C1 segment of cervical spinal cord (tissue), 14 donors: ENCODE measurements around the gene SLC38A8.

Experiments
- DNase-seq, 14 donors: peaks; one replicate each; lab custom pipeline; 2025; lab: John Stamatoyannopoulos, UW

The SLC38A8 gene

GRCh38 chr16:83971165-83972130 lies 71.1 kb downstream of the SLC38A8 start:
- no peak for DNase-seq

DNA sequence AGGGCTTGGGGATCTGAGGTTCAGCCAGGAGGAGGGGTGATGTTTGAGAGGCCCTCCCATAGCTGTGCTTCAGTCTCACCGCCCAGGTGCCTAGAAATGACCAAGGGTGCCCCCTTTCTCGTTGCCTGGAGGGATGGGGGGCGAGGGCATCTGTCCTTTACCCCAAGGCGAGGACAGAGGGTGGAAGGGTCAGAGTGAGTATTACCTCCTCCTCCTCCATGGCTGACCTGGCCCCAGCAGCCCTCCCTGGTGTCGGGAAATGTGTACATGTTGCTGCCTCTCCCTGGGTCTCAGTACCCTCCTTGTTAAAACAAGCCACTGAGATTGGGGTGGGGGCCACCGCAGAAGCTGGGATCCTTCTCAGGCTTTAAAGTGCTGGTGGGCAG lies 72.2 kb downstream of the SLC38A8 start:
- DNase-seq, result no peak

GRCh38 chr16:83969771-83970429 lies 72.7 kb downstream of the SLC38A8 start:
- no peak for DNase-seq

DNA sequence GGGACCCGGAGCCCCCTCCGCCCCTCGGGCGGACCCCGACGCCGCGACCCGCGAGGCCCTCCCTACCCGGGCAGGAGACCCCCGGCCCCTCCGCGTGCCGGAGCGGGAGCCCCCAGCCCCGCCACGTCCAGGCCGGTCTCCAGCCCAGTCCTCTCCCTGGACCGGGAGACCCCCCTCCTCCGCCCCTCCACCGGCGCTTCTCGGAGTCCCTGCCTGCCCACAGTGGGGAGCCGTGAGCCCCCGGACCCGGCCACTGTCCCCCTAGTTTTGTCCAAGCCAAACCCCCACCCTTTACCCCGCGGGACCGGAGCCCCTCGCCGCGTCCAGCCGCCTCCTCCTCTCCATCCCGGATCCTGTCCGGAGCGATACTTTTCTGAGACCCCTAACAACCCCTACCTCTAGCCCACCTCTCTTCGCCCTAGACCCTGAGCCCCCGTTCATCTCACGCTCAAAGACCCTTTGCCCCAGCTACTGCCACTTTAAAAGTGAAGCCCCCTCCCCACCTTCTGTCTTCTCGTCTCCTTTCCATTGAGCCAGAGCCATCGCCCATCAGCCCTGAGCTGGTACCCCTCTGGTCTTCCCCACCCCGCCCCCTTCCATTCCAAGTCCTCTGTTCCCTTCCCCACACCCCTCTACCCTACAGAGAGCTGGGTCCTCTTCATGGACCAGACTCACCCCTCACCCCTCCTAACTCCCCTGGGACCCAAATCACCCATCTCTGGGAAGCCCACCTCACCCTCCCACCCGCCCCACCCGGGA lies 73.5 kb downstream of the SLC38A8 start:
- DNase-seq, result no peak

DNA sequence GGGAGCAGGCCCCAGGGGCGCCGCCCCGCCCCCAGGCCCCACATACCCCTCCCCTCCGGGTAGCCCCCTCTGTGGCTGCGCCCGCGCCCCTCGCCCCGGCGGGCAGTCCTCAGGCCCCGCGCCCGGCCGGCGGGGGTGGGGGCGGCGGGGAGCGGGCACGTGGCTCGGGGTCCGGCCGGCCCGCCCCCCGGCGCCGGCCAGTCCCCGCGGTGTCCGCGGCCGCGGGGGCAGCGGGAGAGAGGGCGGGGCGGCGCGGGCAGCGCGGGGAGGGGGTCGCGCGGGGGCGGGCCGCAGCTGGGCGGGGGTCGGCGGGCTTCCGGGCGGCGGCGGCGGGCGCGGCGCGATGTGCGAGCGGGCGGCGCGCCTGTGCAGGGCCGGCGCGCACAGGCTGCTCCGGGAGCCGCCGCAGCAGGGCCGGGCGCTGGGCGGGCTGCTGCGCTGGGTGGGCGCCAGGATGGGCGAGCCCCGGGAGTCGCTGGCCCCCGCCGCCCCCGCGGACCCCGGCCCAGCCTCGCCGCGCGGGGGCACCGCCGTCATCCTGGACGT lies 74.2 kb downstream of the SLC38A8 start:
- no peak for DNase-seq

DNA sequence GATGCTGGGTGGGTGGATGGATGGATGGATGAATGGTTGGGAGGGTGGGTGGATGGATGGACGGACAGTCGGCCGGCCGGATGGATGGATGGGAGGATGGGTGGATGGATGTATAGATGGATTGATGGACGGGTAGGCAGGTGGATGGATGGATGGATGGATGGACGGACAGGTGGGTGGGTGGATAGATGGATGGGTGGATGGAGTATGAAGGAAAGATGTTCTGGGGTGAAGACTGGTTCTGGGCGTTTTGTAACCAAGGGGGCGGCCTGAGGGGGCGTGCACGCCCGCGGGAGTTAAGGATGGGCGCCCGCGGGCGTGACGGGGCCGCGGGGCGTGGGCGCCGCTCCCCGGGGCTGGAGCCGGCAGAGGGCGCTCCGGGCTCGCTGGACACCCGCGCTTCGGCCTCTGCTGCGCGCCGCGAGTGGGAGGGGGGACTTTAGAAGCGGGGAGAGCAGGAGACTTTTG lies 74.7 kb downstream of the SLC38A8 start, which contains the start of gene NECAB2:
NECAB2 (plus strand) TSS at position 407 of the 468 bp plus-strand sequence. CDS start 405 bp downstream, outside the sequence.
- peak in 4 of 14 donors; percentile 11 to 49 (median 40) for DNase-seq

GRCh38 chr16:83967091-83967490 lies 75.5 kb downstream of the SLC38A8 start:
- peak in 1 of 14 donors; percentile 24 for DNase-seq

DNA sequence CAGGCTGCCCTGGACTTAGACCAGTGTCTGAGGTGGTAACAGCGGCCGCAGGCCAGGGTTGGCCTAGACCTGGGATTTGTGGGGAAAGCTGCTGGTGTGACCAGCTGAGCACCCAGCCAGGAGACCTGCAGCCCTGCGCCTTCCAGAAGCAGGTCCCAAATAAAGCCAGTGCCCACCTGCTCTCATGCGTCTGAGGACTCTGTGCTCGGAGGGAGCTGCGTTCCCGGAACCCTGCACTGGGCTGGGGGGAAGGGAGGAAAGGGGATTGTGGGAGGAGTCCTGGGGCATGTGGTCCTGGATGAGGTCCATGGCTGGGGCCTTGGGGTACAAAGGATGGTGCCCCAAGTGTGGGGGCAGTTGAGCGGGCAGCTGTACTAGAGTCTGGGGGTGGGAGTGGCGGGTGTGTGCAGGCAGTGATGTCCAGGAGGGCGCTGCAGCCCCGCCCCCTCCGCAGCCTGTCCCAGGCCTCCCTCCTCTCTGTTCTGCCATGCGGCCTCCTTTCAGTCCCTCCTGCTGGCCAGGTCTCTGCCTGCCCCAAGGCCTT lies 76.4 kb downstream of the SLC38A8 start:
- DNase-seq, result no peak

- DNase-seq, result no peak
These were observed 77.0 kb downstream of the SLC38A8 start for GRCh38 chr16:83965444-83966152.

DNA sequence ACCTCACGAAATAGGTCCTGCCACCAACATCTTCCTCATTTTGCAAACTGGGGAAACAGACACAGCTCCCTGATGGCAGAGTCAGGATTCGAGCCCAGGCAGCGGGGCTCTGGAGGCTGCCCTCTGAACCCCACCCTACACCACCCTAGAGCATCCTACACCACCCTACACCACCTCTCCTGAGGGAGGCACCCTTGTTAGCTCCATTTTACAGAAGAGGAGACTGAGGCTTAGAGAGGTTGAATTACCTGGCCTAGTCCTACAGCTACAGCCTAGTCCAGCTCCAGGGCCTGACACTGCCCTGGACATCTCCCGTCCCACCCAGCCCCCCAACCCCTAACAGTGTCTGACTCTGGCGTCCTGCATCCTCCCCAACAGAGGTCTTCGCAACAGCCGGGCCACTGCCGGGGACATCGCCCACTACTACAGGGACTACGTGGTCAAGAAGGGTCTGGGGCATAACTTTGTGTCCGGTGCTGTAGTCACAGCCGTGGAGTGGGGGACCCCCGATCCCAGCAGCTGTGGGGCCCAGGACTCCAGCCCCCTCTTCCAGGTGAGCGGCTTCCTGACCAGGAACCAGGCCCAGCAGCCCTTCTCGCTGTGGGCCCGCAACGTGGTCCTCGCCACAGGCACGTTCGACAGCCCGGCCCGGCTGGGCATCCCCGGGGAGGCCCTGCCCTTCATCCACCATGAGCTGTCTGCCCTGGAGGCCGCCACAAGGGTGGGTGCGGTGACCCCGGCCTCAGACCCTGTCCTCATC lies 77.7 kb downstream of the SLC38A8 start:
- DNase-seq, result no peak

GRCh38 chr16:83963277-83964119 lies 79.1 kb downstream of the SLC38A8 start:
- no peak for DNase-seq

GRCh38 chr16:83961591-83961990 lies 81.0 kb downstream of the SLC38A8 start:
- no peak for DNase-seq

DNA sequence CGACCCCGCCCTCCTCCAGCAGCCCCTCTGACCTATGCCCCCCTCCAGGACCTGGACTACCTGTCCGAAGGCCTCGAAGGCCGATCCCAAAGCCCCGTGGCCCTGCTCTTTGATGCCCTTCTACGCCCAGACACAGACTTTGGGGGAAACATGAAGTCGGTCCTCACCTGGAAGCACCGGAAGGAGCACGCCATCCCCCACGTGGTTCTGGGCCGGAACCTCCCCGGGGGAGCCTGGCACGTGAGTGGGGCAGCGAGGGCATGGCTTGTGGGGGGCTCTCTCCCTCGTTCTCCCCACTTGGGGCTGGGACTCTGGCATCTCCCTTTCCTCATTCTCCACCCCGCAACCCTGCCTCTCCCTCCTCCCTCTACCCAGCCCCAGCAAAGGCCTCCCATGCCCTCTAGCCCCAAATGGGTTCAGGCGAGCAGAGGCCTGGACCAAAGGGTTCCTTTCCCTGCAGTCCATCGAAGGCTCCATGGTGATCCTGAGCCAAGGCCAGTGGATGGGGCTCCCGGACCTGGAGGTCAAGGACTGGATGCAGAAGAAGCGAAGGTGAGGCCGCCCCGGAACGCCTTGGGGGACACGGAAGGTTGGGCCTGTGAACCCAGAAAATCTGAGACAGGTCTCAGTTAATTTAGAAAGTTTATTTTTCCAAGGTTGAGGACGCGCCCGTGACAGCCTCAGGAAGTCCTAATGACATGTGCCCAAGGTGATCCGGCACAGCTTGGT lies 81.9 kb downstream of the SLC38A8 start:
- no peak for DNase-seq
